Activated naive CD4-positive, alpha-beta T cell treated with anti-CD3 and anti-CD28 coated beads, Interleukin-2, amount 10 ng/mL, durations not matched to agents 7 days and 5 days (primary cell): ENCODE data around the gene LORICRIN.
"Not testable (repeated sequence)": the region's sequence is repeated elsewhere in the genome, so short reads cannot be mapped to it uniquely, and the experiment has no call there.

ENCODE experiments used
- CTCF ChIA-PET: fragments of 350-600 bp; sonication (Branson Sonifier 250); formaldehyde crosslinking; loops from one replicate; lab custom pipeline; 2021; ENCODE audit warnings: antibody characterized with exemption; lab: Charles Lee
- DNase-seq: peaks from one replicate; pipeline ENCODE4 v3.0.0-alpha.2; 2020
- H3K27ac Mint-ChIP-seq: one replicate; pipeline ENCODE4 v1.8.0; 2021; ENCODE audit warnings: mild to moderate bottlenecking, moderate library complexity, mixed read lengths
- H3K27me3 Mint-ChIP-seq: one replicate; pipeline ENCODE4 v1.8.0; 2021; ENCODE audit warnings: mild to moderate bottlenecking, mixed read lengths
- H3K36me3 Mint-ChIP-seq: one replicate; pipeline ENCODE4 v1.8.0; 2021; ENCODE audit warnings: mixed read lengths
- H3K4me1 Mint-ChIP-seq: one replicate; pipeline ENCODE4 v1.8.0; 2021; ENCODE audit warnings: mixed read lengths
- H3K4me3 Mint-ChIP-seq: one replicate; pipeline ENCODE4 v1.8.0; 2021; ENCODE audit warnings: mild to moderate bottlenecking, moderate library complexity, mixed read lengths
- H3K9me3 Mint-ChIP-seq: one replicate; pipeline ENCODE4 v1.8.0; 2021; ENCODE audit warnings: mixed read lengths

The LORICRIN gene

DNA sequence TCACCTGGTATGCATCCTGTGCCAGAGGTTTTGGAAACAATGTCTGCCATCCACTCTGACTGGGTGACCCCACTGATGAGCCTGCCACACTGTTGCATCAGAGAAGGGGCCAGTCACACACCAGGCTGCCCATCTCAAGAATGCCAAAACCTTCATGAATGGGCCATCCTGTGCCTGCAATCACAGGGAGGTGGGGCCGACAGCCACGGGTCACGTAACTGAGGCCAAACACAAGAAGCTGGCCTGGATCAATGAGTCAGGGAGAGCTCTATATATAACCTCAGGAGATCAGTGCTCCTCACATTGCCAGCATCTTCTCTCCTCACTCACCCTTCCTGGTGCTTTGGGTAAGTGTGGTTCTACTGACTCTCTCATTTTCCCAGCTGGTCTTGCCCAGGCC is at the start of gene LORICRIN:
Gene LORICRIN, plus strand, starts transcription at position 301 of the 400 bp plus-strand sequence. CDS start 1,263 bp downstream, outside the sequence.
- Mint-ChIP-seq H3K27me3 (peaks cover 76% of the 10 kb centered on the region), H3K4me1 (peaks cover 21% of the 10 kb centered on the region), H3K27ac (no peak within 1 kb of the TSS), H3K4me3 (peak within 1 kb of the TSS; percentile 4), H3K9me3 (no peaks in the 10 kb centered on the region), H3K36me3 (peaks cover 2% of the 10 kb centered on the region)
- no peak for DNase-seq
- CTCF ChIA-PET: no interaction called here

DNA sequence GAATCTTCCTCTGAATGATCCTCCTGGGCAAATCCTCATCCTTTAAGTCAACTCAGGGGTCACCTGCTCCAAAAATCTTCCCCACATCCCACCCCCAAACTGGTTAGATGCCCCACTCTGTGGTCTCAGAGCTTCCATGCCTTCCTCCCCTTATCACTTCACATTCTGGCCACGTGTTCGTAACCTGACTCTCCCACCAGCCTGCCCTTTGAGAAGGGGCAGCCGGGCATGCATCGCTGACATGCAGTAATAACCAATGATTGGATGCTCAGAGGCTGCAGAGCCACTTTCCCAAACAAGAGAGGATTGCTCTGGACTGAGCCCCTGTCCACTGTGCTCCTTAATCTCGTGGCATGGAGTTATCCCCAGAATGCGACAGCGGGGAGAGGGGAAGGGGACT is 49.3 kb upstream of the LORICRIN start:
- CTCF ChIA-PET: no interaction called here
- H3K27ac Mint-ChIP-seq: no peak overlapping the region
- H3K36me3 Mint-ChIP-seq: no peaks in the 10 kb centered on the region

DNA sequence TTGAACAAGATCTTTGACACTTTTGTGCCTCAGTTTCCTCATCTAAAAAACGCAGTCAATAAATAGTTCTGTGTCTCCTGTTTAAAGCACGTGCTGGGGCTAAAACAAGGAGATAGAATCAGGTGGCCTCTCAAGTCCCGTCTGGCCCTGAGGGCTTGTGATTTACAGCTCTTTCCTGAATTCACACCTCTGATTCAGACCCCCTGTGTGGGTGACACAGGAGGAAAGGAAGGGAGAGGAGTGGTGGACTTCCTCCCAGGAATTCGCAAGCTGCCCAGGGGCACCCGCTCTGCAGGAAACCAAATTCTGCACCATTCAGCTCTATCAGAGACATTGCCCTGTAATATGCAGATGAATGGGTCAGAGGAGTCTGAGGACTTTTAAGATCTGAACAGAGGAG is 47.3 kb upstream of the LORICRIN start:
- Mint-ChIP-seq H3K4me1 (peaks cover 2% of the 10 kb centered on the region), H3K36me3 (no peaks in the 10 kb centered on the region), H3K27ac (no peak overlapping the region), H3K9me3 (no peaks in the 10 kb centered on the region), H3K27me3 (peaks cover 29% of the 10 kb centered on the region), H3K4me3 (no peak overlapping the region)
- CTCF ChIA-PET: no interaction called here
- DNase-seq: no peak

More for the DNA sequence above, 49.3 kb upstream of the LORICRIN start:
- Mint-ChIP-seq H3K9me3 (no peaks in the 10 kb centered on the region), H3K27me3 (peaks cover 19% of the 10 kb centered on the region), H3K4me1 (no peaks in the 10 kb centered on the region), H3K4me3 (no peak overlapping the region)
- DNase-seq: no peak

GRCh38 chr1:153213519-153213918 is 46.0 kb upstream of the LORICRIN start:
- H3K27me3 Mint-ChIP-seq: peaks cover 31% of the 10 kb centered on the region
- no peak for DNase-seq
- H3K4me1 Mint-ChIP-seq: peaks cover 2% of the 10 kb centered on the region
- no peak overlapping the region for H3K4me3 Mint-ChIP-seq
- no peaks in the 10 kb centered on the region for H3K9me3 Mint-ChIP-seq
- no peak overlapping the region for H3K27ac Mint-ChIP-seq
- H3K36me3 Mint-ChIP-seq: no peaks in the 10 kb centered on the region
- CTCF ChIA-PET: no interaction called here

GRCh38 chr1:153217212-153217611 is 42.3 kb upstream of the LORICRIN start, which contains the start of gene PRR9:
Gene PRR9 (plus strand): TSS chr1:153217584. CDS start chr1:153218145, 561 bp downstream.
- peaks cover 2% of the 10 kb centered on the region for H3K4me1 Mint-ChIP-seq
- H3K36me3 Mint-ChIP-seq: no peaks in the 10 kb centered on the region
- H3K27me3 Mint-ChIP-seq: peaks cover 26% of the 10 kb centered on the region
- CTCF ChIA-PET: interaction anchor here (4.5 kb wide), 1 partner anchor 12 kb away, joined by 16 read pairs; no protein-coding TSS in a partner anchor
- DNase-seq: no peak
- H3K9me3 Mint-ChIP-seq: no peaks in the 10 kb centered on the region
- H3K4me3 Mint-ChIP-seq: no peak within 1 kb of the TSS
- H3K27ac Mint-ChIP-seq: no peak within 1 kb of the TSS

DNA sequence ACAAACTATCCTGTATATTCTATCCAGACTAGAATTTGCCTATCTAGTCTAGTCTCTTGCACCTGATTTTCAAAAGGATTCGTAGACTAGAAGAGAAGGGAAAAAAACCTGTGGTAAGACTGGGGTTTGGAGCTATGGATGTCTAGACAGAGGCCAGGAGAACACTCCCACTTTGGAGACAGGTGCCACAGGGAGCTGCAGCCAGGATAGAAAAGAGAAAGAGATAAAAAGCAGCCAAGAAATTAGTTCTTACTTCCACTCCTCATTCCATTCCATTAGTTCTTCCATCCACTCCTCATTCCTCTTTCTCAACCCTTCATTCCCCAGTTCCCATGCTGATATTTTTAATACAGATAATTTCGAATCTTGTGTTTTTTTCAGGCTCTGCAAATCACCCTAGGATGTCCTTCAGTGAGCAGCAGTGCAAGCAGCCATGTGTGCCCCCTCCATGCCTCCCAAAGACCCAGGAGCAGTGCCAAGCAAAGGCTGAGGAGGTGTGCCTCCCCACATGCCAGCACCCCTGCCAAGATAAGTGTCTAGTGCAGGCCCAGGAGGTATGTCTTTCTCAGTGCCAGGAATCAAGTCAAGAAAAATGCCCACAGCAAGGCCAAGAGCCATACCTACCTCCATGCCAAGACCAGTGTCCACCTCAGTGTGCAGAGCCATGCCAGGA is 41.6 kb upstream of the LORICRIN start:
- Mint-ChIP-seq H3K36me3 (no peaks in the 10 kb centered on the region), H3K4me3 (no peak overlapping the region), H3K9me3 (no peaks in the 10 kb centered on the region), H3K27me3 (peaks cover 24% of the 10 kb centered on the region), H3K27ac (no peak overlapping the region), H3K4me1 (peaks cover 2% of the 10 kb centered on the region)
- CTCF ChIA-PET: interaction anchor here (4.5 kb wide), 1 partner anchor 11 kb away, joined by 16 read pairs; no protein-coding TSS in a partner anchor
- no peak for DNase-seq

DNA sequence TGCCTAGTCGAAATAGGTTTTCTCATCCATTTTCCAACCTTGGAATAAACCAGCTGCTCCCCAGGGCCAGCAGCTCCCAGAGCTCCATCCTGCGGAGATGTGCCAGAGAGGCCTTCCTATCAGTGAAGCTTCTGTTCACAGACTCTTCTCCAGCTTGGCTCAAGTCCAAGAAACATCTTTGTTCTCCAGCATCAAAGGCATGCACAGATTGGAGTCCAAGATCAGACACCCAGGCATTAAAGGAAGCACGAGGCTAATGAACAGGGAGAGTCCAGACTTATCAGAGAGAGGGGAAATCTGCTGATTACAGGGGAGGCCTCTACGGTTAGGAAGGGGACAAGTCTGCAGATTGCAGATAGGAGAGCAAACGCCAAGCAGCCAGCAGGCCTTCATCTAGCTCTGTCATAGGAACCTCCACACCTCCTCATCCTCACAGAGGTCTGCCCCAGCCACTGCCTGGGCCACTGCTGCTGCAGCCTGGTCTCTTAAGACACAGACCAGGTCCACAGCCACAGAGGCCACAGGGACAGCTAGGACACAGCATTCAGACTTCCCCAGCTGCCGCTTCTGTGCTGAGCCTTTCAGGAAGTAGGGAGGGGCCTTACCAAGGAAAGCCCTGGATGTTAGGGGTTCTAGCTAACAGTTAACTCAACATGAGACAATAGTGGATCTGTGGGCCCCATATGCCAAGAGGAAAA is 38.7 kb upstream of the LORICRIN start:
- Mint-ChIP-seq H3K27me3 (peaks cover 21% of the 10 kb centered on the region), H3K9me3 (no peaks in the 10 kb centered on the region), H3K4me1 (peaks cover 2% of the 10 kb centered on the region), H3K36me3 (no peaks in the 10 kb centered on the region), H3K4me3 (no peak overlapping the region), H3K27ac (no peak overlapping the region)
- CTCF ChIA-PET: interaction anchor here (0.9 to 4.5 kb wide), 5 partner anchors 8 to 567 kb away, joined by 3 to 16 read pairs (median 3); no protein-coding TSS in a partner anchor
- no peak for DNase-seq

DNA sequence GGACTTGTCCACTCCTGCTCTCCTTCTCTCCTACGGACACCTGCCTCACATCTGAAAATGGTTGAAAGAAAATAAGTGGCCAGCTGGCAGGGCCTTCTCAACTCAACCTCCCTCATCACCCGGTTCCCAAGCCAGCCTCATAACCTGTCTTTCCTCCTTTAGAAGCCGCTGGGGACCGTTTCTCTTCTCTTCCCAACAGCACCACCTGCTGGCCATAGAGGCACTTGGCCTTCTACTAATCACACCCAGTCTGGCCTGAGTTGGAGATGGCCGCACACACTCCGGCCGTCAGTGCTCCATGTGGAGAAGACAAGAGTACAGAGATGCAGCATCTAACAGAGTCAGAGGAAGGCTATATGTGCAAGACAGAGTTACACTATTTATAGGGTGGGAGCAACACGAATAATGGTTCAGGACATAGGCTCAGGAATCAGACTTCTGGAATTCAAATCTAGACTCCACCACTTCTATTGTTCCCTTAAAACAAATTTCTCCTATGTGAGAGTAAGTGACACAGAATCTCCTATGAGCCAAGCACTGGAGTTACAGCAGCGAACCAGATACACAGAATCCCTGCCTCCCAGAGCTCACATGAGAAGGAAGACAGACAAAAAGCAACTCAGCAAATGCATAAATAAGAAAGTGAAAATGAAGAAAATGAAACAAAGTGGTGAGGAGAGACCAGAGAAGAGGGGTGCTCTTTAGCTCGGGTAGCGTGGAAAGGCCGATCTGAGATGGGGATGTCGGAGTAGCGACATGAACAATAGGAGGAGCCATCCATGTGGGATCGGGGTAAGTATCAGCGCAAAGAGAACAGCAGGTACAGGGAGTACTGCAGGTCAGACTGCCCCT is 36.2 kb upstream of the LORICRIN start:
- CTCF ChIA-PET: interaction anchor here (1.4 to 2.8 kb wide), 2 partner anchors 10 to 353 kb away, joined by 3 to 10 read pairs; no protein-coding TSS in a partner anchor
- not testable (repeated sequence) for H3K27ac Mint-ChIP-seq, H3K4me1 Mint-ChIP-seq, H3K9me3 Mint-ChIP-seq, H3K4me3 Mint-ChIP-seq, H3K36me3 Mint-ChIP-seq
- DNase-seq: peak; percentile 68
- H3K27me3 Mint-ChIP-seq: peaks cover 13% of the 10 kb centered on the region

GRCh38 chr1:153227810-153228209 is 31.7 kb upstream of the LORICRIN start:
- H3K4me1 Mint-ChIP-seq: no peaks in the 10 kb centered on the region
- H3K27me3 Mint-ChIP-seq: peaks cover 19% of the 10 kb centered on the region
- CTCF ChIA-PET: interaction anchor here (1.2 to 3.0 kb wide), 3 partner anchors 8 to 574 kb away, joined by 4 to 16 read pairs (median 14); partner anchors contain the start of gene PRR9
- H3K4me3 Mint-ChIP-seq: no peak overlapping the region
- H3K27ac Mint-ChIP-seq: no peak overlapping the region
- H3K36me3 Mint-ChIP-seq: no peaks in the 10 kb centered on the region
- no peak for DNase-seq
- H3K9me3 Mint-ChIP-seq: no peaks in the 10 kb centered on the region

DNA sequence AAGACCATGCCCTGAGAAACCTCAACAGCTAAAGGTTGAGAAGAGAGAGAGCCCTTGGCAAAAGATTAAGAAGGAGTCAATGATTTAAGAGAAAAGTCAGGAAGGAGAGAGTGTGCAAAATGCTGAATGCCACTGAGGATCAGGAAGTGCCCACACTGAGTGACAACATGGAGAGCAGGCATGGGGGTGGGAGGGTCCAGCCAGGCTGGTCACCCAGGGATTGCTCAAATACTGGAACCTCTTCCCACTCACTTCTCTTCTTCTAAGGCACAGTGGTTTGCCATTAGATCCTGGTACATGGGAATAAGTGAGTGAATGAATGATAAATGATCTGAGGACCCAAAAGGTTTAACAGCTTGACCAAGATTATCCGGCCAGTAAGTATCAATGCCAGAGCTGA is 31.0 kb upstream of the LORICRIN start:
- H3K4me1 Mint-ChIP-seq: no peaks in the 10 kb centered on the region
- H3K9me3 Mint-ChIP-seq: no peaks in the 10 kb centered on the region
- H3K27me3 Mint-ChIP-seq: peaks cover 15% of the 10 kb centered on the region
- CTCF ChIA-PET: interaction anchor here (0.6 to 3.0 kb wide), 4 partner anchors 9 to 487 kb away, joined by 3 to 16 read pairs (median 9); partner anchors contain the start of gene PRR9
- H3K27ac Mint-ChIP-seq: no peak overlapping the region
- no peak for DNase-seq
- no peaks in the 10 kb centered on the region for H3K36me3 Mint-ChIP-seq
- no peak overlapping the region for H3K4me3 Mint-ChIP-seq

- H3K27me3 Mint-ChIP-seq: not testable (repeated sequence)
- DNase-seq: peak; percentile 39
These were observed 30.2 kb upstream of the LORICRIN start for GRCh38 chr1:153229076-153229829.

GRCh38 chr1:153231363-153231762 is 28.1 kb upstream of the LORICRIN start:
- no peak overlapping the region for H3K4me3 Mint-ChIP-seq

More at GRCh38 chr1:153229076-153229829, 30.2 kb upstream of the LORICRIN start:
- H3K27ac Mint-ChIP-seq, H3K4me3 Mint-ChIP-seq, H3K9me3 Mint-ChIP-seq, H3K4me1 Mint-ChIP-seq, H3K36me3 Mint-ChIP-seq: not testable (repeated sequence)
- CTCF ChIA-PET: interaction anchor here (1.7 to 3.0 kb wide), 3 partner anchors 10 to 36 kb away, joined by 4 to 16 read pairs (median 14); partner anchors contain the start of gene PRR9

DNA sequence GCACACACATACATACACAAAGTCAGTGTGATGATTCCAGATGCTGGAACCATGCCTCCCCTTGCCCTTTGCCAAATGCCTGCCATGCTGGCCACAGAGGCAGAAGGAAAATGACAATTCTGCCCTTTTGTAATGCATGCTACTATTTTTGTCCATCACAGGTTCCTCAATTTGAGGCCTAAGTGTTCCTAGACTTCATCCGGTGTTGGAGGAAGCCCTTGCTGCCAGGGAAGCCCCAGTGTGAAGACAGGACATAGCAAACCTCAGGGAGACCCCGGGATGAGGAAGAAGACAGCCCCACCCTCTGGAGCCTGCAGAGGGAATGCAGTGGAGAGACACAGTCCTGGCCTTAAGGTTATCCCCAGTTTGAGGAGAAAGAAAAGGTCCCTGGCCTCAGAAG is 27.7 kb upstream of the LORICRIN start:
- no peaks in the 10 kb centered on the region for H3K9me3 Mint-ChIP-seq
- CTCF ChIA-PET: no interaction called here
- no peak for DNase-seq
- no peaks in the 10 kb centered on the region for H3K36me3 Mint-ChIP-seq
- H3K27ac Mint-ChIP-seq: no peak overlapping the region
- no peaks in the 10 kb centered on the region for H3K4me1 Mint-ChIP-seq
- H3K4me3 Mint-ChIP-seq: no peak overlapping the region
- H3K27me3 Mint-ChIP-seq: peaks cover 10% of the 10 kb centered on the region

More at GRCh38 chr1:153231363-153231762, 28.1 kb upstream of the LORICRIN start:
- CTCF ChIA-PET: interaction anchor here (1.4 kb wide), 1 partner anchor 22 kb away, joined by 3 read pairs; no protein-coding TSS in a partner anchor
- Mint-ChIP-seq H3K9me3 (no peaks in the 10 kb centered on the region), H3K27me3 (peaks cover 10% of the 10 kb centered on the region), H3K36me3 (no peaks in the 10 kb centered on the region), H3K4me1 (no peaks in the 10 kb centered on the region), H3K27ac (no peak overlapping the region)
- no peak for DNase-seq
